Peyer's patch (tissue), 4 donors: ENCODE results near the gene CYP8B1. TPM values are rescaled to one million over a fixed set of nuclear protein-coding genes. Genes with fewer than 3 reads are reported as not detected.

Source experiments
- DNase-seq, 3 donors: peaks; one replicate each; pipeline ENCODE4 v3.0.0-alpha.2; 2017 to 2019
- H3K27ac ChIP-seq, 4 donors: fragments of 200-600 bp; sonication (generic); one replicate each; pipeline ENCODE4 v1.5.1; 2016 to 2019
- H3K27me3 ChIP-seq, 2 donors: fragments of 200-600 bp; sonication (generic); one replicate each; pipeline ENCODE4 v1.5.1; 2019
- H3K36me3 ChIP-seq, 3 donors: fragments of 200-600 bp; sonication (generic); one replicate each; pipeline ENCODE4 v1.5.1; 2016 to 2019
- H3K4me1 ChIP-seq, 4 donors: fragments of 200-600 bp; sonication (generic); one replicate each; pipeline ENCODE4 v1.5.1; 2016 to 2019
- H3K4me3 ChIP-seq, 4 donors: fragments of 200-600 bp; sonication (generic); 1 replicate in 3 of 4; 2 replicates in 1 of 4; pipeline ENCODE4 v1.5.1; 2016 to 2019; ENCODE audit warnings: mild to moderate bottlenecking in 1 of 4
- H3K9me3 ChIP-seq, 4 donors: fragments of 200-600 bp; sonication (generic); one replicate each; pipeline ENCODE4 v1.5.1; 2016 to 2019; ENCODE audit warnings: mild to moderate bottlenecking in 1 of 4
- CTCF ChIP-seq, 6 experiments: fragments of 450-650 bp in 4 of 6; fragments of 200-600 bp in 2 of 6; sonication (generic) in 1 of 6; IDR thresholded peaks; one replicate each; pipeline ENCODE4 v1.5.1; 2017 to 2019; ENCODE audit warnings: antibody characterized with exemption in 6 of 6, mild to moderate bottlenecking in 3 of 6, moderate library complexity in 1 of 6
- POLR2A ChIP-seq, 2 donors: fragments of 450-650 bp; IDR thresholded peaks; one replicate each; pipeline ENCODE4 v1.5.1; 2017; ENCODE audit warnings: antibody characterized with exemption in 2 of 2, mild to moderate bottlenecking in 2 of 2, moderate library complexity in 2 of 2
- total RNA-seq, 4 donors: library from RNA; depleted of rRNA; stranded (reverse); fragments of >200 nt; gene quantifications; one replicate each; pipeline ENCODE4 v1.1.0, GENCODE V29; 2016

Gene CYP8B1
- total RNA-seq, 4 donors from 2014 or later, result not detected

GRCh38 chr3:42844412-42844713, 31.3 kb downstream of the CYP8B1 start:
- Histone ChIP-seq H3K4me3 (no peak overlapping the region), H3K27ac (peak overlapping the region in 2 of 4 donors; percentile 36 to 45), H3K4me1 (no peaks in the 10 kb centered on the region), H3K9me3 (no peaks in the 10 kb centered on the region), H3K36me3 (no peaks in the 10 kb centered on the region), H3K27me3 (no peaks in the 10 kb centered on the region)
- DNase-seq, result no peak
- no peak for TF ChIP-seq CTCF (IDR thresholded peaks at IDR 0.05)
- no peak for TF ChIP-seq POLR2A (IDR thresholded peaks at IDR 0.05)

- Histone ChIP-seq H3K27ac (peak overlapping the region in 2 of 4 donors; percentile 36 to 45), H3K9me3 (no peaks in the 10 kb centered on the region), H3K27me3 (no peaks in the 10 kb centered on the region), H3K4me3 (no peak overlapping the region), H3K4me1 (no peaks in the 10 kb centered on the region), H3K36me3 (no peaks in the 10 kb centered on the region)
- peak in 1 of 3 donors; percentile 47 for DNase-seq
- TF ChIP-seq POLR2A (IDR thresholded peaks at IDR 0.05), result no peak
- TF ChIP-seq CTCF (IDR thresholded peaks at IDR 0.05), result no peak
Observed at GRCh38 chr3:42843713-42844411, 31.8 kb downstream of the CYP8B1 start.

GRCh38 chr3:42841332-42841731, 34.3 kb downstream of the CYP8B1 start:
- TF ChIP-seq CTCF (IDR thresholded peaks at IDR 0.05), result no peak
- TF ChIP-seq POLR2A (IDR thresholded peaks at IDR 0.05), result no peak
- no peak overlapping the region for H3K27ac ChIP-seq

GRCh38 chr3:42839616-42840015, 36.1 kb downstream of the CYP8B1 start:
- TF ChIP-seq CTCF (IDR thresholded peaks at IDR 0.05), result peak; percentile 58 to 97 (median 86)
- TF ChIP-seq POLR2A (IDR thresholded peaks at IDR 0.05), result no peak
- H3K4me3 ChIP-seq, result no peak overlapping the region
- H3K36me3 ChIP-seq, result no peaks in the 10 kb centered on the region
- H3K9me3 ChIP-seq, result no peaks in the 10 kb centered on the region
- H3K4me1 ChIP-seq, result no peaks in the 10 kb centered on the region
- no peaks in the 10 kb centered on the region for H3K27me3 ChIP-seq
- H3K27ac ChIP-seq, result no peak overlapping the region
- DNase-seq, result peak in 2 of 3 donors; percentile 36 to 63

More at GRCh38 chr3:42841332-42841731, 34.3 kb downstream of the CYP8B1 start:
- Histone ChIP-seq H3K36me3 (no peaks in the 10 kb centered on the region), H3K9me3 (no peaks in the 10 kb centered on the region), H3K4me1 (no peaks in the 10 kb centered on the region), H3K4me3 (no peak overlapping the region), H3K27me3 (no peaks in the 10 kb centered on the region)
- DNase-seq, result no peak

- no peak overlapping the region for H3K4me3 ChIP-seq
- no peaks in the 10 kb centered on the region for H3K27me3 ChIP-seq
- no peaks in the 10 kb centered on the region for H3K36me3 ChIP-seq
- H3K27ac ChIP-seq, result no peak overlapping the region
- H3K4me1 ChIP-seq, result no peaks in the 10 kb centered on the region
- no peak for TF ChIP-seq CTCF (IDR thresholded peaks at IDR 0.05)
- no peak for TF ChIP-seq POLR2A (IDR thresholded peaks at IDR 0.05)
- no peak for DNase-seq
- H3K9me3 ChIP-seq, result no peaks in the 10 kb centered on the region
Observed at GRCh38 chr3:42838571-42838970, 37.1 kb downstream of the CYP8B1 start.
